Measurements from ENCODE around the gene MIF4GD. TPM values are rescaled to one million over a fixed set of nuclear protein-coding genes. Genes with fewer than 3 reads are reported as not detected.

The MIF4GD gene
- total RNA-seq, 2 donors from 2014 or later, result 32.5 to 70.1 TPM

DNA sequence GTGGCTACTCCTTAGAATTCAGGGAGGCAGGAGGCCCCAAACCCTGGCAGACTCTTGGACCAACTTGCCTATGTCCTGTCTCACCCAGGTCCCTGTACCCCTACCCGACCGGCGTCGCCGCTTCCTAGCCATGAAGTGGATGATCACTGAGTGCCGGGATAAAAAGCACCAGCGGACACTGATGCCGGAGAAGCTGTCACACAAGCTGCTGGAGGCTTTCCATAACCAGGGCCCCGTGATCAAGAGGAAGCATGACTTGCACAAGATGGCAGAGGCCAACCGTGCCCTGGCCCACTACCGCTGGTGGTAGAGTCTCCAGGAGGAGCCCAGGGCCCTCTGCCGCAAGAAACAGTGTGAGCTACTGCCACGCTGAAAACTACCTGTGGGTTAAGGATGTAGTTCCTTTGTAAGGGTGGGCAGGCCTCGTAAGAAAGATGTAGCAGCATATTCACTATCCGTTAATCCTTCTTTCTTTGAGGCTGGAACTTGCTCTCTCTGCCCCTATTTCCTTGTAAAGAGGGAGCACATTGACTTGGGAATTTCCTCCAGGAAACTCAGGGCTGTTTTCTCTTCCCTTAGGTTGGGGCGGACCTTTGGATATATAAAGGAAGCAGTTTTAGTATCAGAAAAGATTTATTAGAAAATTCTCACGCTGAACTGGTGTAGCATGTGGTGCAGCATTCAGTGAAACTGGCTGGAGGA is 5.3 kb downstream of the MIF4GD start:
- Histone ChIP-seq H3K36me3 (peaks cover 19% of the 10 kb centered on the region), H3K4me3 (no peak overlapping the region), H3K9me3 (no peaks in the 10 kb centered on the region), H3K4me1 (ENCODE audit: control insufficient read depth in 1 of 2, low read depth in 2 of 2) (peaks cover 11 to 20% of the 10 kb centered on the region in 2 donors), H3K27ac (no peak overlapping the region), H3K27me3 (replicated peaks; ENCODE audit: insufficient read depth) (no peaks in the 10 kb centered on the region)
- no peak for ATAC-seq (ENCODE audit: insufficient number of reproducible peaks, low FRiP score, low read depth)
- TF ChIP-seq, protein P1, sequence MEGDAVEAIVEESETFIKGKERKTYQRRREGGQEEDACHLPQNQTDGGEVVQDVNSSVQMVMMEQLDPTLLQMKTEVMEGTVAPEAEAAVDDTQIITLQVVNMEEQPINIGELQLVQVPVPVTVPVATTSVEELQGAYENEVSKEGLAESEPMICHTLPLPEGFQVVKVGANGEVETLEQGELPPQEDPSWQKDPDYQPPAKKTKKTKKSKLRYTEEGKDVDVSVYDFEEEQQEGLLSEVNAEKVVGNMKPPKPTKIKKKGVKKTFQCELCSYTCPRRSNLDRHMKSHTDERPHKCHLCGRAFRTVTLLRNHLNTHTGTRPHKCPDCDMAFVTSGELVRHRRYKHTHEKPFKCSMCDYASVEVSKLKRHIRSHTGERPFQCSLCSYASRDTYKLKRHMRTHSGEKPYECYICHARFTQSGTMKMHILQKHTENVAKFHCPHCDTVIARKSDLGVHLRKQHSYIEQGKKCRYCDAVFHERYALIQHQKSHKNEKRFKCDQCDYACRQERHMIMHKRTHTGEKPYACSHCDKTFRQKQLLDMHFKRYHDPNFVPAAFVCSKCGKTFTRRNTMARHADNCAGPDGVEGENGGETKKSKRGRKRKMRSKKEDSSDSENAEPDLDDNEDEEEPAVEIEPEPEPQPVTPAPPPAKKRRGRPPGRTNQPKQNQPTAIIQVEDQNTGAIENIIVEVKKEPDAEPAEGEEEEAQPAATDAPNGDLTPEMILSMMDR (IDR thresholded peaks at IDR 0.05), result no peak
- no peak for DNase-seq (ENCODE audit: low spot score)

- Histone ChIP-seq H3K27ac (no peak overlapping the region), H3K4me3 (no peak overlapping the region), H3K27me3 (replicated peaks; ENCODE audit: insufficient read depth) (no peaks in the 10 kb centered on the region), H3K9me3 (no peaks in the 10 kb centered on the region), H3K36me3 (peaks cover 19% of the 10 kb centered on the region), H3K4me1 (ENCODE audit: control insufficient read depth in 1 of 2, low read depth in 2 of 2) (peaks cover 17 to 28% of the 10 kb centered on the region in 2 donors)
- TF ChIP-seq, protein P1 (IDR thresholded peaks at IDR 0.05), result no peak
- no peak for DNase-seq (ENCODE audit: low spot score)
- no peak for ATAC-seq (ENCODE audit: insufficient number of reproducible peaks, low FRiP score, low read depth)
Observed at GRCh38 chr17:75263055-75263454, 8.0 kb downstream of the MIF4GD start.

- TF ChIP-seq, protein P1 (IDR thresholded peaks at IDR 0.05), result no peak
- DNase-seq (ENCODE audit: low spot score) (no peak), ATAC-seq (ENCODE audit: insufficient number of reproducible peaks, low FRiP score, low read depth) (no peak)
- H3K4me1 ChIP-seq (ENCODE audit: control insufficient read depth in 1 of 2, low read depth in 2 of 2), result peaks cover 17 to 27% of the 10 kb centered on the region in 2 donors
- H3K27ac ChIP-seq, result peak overlapping the region; percentile 93 to 98
- H3K4me3 ChIP-seq, result peak overlapping the region; percentile 94
- H3K27me3 ChIP-seq (replicated peaks; ENCODE audit: insufficient read depth), result no peaks in the 10 kb centered on the region
- H3K9me3 ChIP-seq, result no peaks in the 10 kb centered on the region
- H3K36me3 ChIP-seq, result peaks cover 19% of the 10 kb centered on the region
Observed at GRCh38 chr17:75262112-75262606, 8.9 kb downstream of the MIF4GD start.

- TF ChIP-seq, protein P1 (IDR thresholded peaks at IDR 0.05), result no peak
- no peaks in the 10 kb centered on the region for H3K27me3 ChIP-seq (replicated peaks; ENCODE audit: insufficient read depth)
- peak within 1 kb of the TSS; percentile 93 to 98 for H3K27ac ChIP-seq
- ATAC-seq (ENCODE audit: insufficient number of reproducible peaks, low FRiP score, low read depth) (peak; percentile 95), DNase-seq (ENCODE audit: low spot score) (peak; percentile 87)
- H3K9me3 ChIP-seq, result no peaks in the 10 kb centered on the region
- peaks cover 17 to 27% of the 10 kb centered on the region in 2 donors for H3K4me1 ChIP-seq (ENCODE audit: control insufficient read depth in 1 of 2, low read depth in 2 of 2)
- H3K4me3 ChIP-seq, result peak within 1 kb of the TSS; percentile 94
- H3K36me3 ChIP-seq, result peaks cover 13% of the 10 kb centered on the region
Observed at GRCh38 chr17:75261336-75262111, 9.5 kb downstream of the MIF4GD start, which contains the start of the genes GGA3 and MRPS7. TSS of gene GGA3 (minus strand) at chr17:75261606. CDS start at chr17:75261587, 19 bp downstream. TSS of gene MRPS7 (plus strand) at chr17:75261879. CDS start at chr17:75261901, 22 bp downstream.
